ENCODE results near the gene COL27A1.

DNA sequence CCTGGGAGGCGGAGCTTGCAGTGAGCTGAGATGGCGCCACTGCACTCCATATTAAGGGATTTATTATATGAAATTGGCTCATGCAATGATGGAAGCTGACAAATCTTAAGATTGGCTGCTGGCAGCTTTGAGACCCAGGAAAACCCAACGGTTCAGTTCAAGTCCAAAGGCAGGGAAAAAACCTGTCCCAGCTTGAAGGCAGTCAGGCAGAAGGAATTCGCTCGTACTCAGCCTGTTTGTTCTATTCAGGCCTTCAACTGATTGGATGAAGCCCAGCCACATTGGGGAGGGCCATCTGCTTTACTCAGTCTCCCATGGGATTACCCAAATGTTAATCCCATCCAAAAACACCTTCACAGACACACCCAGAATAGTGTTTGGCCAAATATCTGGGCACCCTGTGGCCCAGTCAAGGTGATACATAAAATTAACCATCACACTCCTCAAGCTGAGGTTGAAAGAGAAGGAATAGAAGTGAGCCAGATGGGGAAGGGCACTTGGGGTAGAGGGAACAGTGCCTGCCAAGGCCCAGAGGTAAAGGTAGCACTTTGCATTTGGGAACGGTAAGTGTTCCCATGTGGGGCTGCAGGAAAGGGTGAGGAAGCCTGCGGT is 159.0 kb downstream of the COL27A1 start:
- no peak for TF ChIP-seq YY1 (IDR thresholded peaks at IDR 0.05; ENCODE audit: insufficient read depth, insufficient read length)
- TF ChIP-seq ZNF274 (IDR thresholded peaks at IDR 0.05; ENCODE audit: low read depth, low read length): no peak

All from NT2/D1 (cell line).